Measurements from ENCODE around the gene P2RX4.
"Not testable (repeated sequence)": the region's sequence is repeated elsewhere in the genome, so short reads cannot be mapped to it uniquely, and the experiment has no call there.

The P2RX4 gene

GRCh38 chr12:121223292-121224285 is 13.7 kb downstream of the P2RX4 start:
- no peak for DNase-seq (ENCODE audit: low read depth)

- no peak for DNase-seq (ENCODE audit: low read depth)
Observed at GRCh38 chr12:121224591-121224990, 14.7 kb downstream of the P2RX4 start.

- DNase-seq (ENCODE audit: low read depth), result no peak
Observed at GRCh38 chr12:121226399-121226798, 16.5 kb downstream of the P2RX4 start.

GRCh38 chr12:121226871-121227270 is 16.9 kb downstream of the P2RX4 start:
- not testable (repeated sequence) for DNase-seq (ENCODE audit: low read depth)

GRCh38 chr12:121227294-121227693 is 17.4 kb downstream of the P2RX4 start:
- DNase-seq (ENCODE audit: low read depth), result no peak

- no peak for DNase-seq (ENCODE audit: low read depth)
Observed at GRCh38 chr12:121228919-121229665, 19.2 kb downstream of the P2RX4 start.

DNA sequence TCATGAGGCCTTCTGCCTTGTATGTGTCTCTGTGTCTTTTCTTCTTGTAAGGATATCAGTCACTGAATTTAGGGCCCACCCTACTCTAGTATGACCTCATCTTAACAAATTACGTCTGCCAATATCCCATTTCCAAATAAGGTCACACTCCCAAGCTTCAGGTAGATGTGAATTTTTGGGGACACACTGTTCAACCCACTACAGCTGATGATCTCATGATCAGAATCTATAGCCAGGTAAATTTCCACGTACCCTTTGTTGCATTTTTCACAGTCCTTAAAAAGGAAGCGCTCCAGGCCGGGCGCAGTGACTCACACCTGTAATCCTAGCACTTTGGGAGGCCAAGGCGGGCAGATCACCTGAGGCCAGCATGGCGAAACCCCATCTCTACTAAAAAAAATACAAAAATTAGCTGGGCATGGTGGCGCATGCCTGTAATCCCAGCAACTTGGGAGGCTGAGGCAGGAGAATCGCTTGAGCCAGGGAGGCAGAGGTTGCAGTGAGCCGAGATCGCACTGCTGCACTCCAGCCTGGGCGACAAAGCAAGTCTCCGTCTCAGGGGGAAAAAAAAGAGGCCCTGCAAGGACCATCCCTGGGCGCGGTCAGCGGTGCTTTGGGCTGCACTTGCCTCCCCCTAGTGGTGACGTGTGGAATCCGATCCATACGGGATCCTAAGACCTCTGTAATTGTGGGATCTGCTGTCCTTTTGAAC is 20.1 kb downstream of the P2RX4 start:
- DNase-seq (ENCODE audit: low read depth), result peak; percentile 38

GRCh38 chr12:121230538-121230907 is 20.6 kb downstream of the P2RX4 start:
- DNase-seq (ENCODE audit: low read depth), result no peak

- no peak for DNase-seq (ENCODE audit: low read depth)
Observed at GRCh38 chr12:121232163-121232562, 22.2 kb downstream of the P2RX4 start.

GRCh38 chr12:121232977-121233627 is 23.2 kb downstream of the P2RX4 start:
- DNase-seq (ENCODE audit: low read depth), result no peak

DNA sequence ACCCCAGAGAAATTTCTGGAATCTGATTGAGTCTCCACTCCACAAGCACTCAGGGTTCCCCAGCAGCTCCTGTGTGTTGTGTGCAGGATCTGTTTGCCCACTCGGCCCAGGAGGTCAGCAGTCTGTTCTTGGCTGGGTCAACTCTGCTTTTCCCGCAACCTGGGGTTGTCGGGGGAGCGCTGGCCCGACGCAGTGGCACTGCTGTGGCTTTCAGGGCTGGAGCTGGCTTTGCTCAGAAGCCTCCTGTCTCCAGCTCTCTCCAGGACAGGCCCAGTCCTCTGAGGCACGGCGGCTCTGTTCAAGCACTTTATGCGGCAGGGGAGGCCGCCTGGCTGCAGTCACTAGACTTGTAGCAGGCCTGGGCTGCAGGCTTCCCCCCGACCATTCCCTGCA is 23.7 kb downstream of the P2RX4 start:
- no peak for DNase-seq (ENCODE audit: low read depth)

GRCh38 chr12:121236776-121237175 is 26.8 kb downstream of the P2RX4 start:
- no peak for DNase-seq (ENCODE audit: low read depth)

- no peak for DNase-seq (ENCODE audit: low read depth)
Observed at GRCh38 chr12:121237415-121237814, 27.5 kb downstream of the P2RX4 start.

DNA sequence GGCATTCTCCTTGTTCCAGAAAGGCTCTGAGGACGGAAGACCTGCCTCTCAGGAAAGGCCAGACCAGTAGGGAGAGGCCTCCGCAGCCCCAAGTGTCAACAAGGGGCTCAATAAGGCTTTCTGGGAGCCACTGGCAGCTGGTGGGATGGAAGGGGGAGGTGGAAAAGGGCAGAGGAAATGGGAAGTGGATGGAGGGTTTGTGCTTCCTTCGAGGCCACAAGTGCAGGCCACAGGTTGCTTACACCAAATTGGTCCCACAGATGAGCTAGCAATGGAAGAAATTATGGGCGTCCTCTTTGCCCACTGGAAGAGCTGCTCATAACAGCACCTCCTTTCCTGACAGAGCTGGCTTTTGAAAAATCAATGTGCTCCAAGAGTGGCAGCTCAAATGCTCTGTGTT is 28.2 kb downstream of the P2RX4 start:
- DNase-seq (ENCODE audit: low read depth), result no peak

- DNase-seq (ENCODE audit: low read depth), result no peak
Observed at GRCh38 chr12:121238604-121239350, 28.8 kb downstream of the P2RX4 start.

DNA sequence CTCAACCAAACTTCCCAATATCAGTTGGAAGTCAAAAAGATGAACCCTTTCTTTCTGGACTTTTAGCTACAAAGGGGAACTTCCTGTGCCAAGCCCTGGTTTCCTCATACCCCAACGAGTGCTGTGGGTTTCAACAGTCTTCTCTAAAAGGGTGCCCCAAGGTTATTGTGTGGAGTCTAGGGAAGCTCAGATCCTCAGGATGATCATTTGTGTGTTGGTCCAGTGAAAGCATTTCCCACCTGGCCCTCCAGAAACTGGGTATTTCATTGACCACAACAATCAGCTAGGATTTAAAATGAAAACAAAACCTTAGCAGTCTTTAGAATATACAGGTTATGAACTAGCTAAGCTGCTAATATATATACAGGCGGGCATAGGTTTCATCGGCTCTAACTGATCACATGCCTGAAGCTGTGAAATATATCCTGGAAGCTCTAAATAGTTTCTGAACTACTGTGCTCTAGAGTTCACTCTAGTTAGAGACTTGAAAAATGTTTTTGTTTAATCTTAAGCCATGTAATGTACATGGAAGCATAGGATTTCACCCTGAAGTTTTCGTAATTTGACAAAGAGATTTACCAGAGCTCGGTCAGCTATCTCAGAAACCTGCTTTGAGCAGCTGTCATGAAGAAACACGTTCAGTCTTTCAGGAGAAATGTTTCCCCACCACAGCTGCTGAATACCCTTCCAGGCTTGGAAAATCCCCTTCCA is 29.6 kb downstream of the P2RX4 start:
- no peak for DNase-seq (ENCODE audit: low read depth)

- no peak for DNase-seq (ENCODE audit: low read depth)
Observed at GRCh38 chr12:121240062-121240420, 30.1 kb downstream of the P2RX4 start.

DNA sequence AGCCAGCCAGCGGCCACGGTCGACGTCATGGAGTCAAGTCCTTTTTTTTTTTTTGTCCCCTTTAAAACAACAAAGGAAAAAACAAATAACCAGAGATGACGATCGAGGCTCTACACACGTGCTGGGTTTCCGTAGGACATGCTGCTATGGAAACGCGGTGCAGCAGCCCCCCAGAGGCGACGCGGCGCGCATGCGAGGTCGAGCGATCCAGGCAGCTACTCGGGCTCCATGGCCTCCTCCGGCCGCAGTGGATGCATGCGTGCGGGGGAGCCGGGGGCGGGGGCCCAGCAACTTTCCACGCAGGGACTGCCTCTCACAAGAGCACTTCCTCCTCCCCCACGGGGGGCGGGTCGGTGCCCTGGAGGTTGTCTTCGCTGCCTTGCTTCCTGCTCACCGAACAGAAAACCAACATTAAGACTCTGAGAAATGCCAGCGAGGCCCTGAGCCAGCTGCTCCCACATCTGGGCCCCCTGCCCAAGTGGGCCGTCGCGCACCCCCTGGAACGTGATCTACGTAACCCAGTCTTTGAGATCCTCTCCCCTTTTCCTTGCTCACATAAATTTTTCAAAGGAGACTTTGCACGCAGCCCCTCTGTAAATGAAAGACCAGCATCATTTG is 30.7 kb downstream of the P2RX4 start:
- peak; percentile 89 for DNase-seq (ENCODE audit: low read depth)

GRCh38 chr12:121241156-121241970 is 31.4 kb downstream of the P2RX4 start:
- no peak for DNase-seq (ENCODE audit: low read depth)
